Stimulated activated CD4-positive, alpha-beta T cell treated with anti-CD3 and anti-CD28 coated beads, Interleukin-1b, Interleukin-23, amount 100 ng/mL, for 4 hours (primary cell): ENCODE measurements around the gene RXFP1.
"Not testable (repeated sequence)": the region's sequence is repeated elsewhere in the genome, so short reads cannot be mapped to it uniquely, and the experiment has no call there.

Experiments
- DNase-seq, 2 donors: peaks; one replicate each; pipeline ENCODE4 v3.0.0-alpha.2; 2020; ENCODE audit warnings: low read depth in 2 of 2

RXFP1 gene

GRCh38 chr4:158610790-158611189 lies 89.1 kb downstream of the RXFP1 start:
- DNase-seq = no peak

GRCh38 chr4:158613046-158613445 lies 91.4 kb downstream of the RXFP1 start:
- no peak for DNase-seq

GRCh38 chr4:158617956-158618355 lies 96.3 kb downstream of the RXFP1 start:
- DNase-seq = no peak

- DNase-seq = no peak
These were observed 100.0 kb downstream of the RXFP1 start for GRCh38 chr4:158621729-158622128.

- DNase-seq = no peak
These were observed 100.6 kb downstream of the RXFP1 start for GRCh38 chr4:158622251-158622650.

GRCh38 chr4:158624889-158625478 lies 103.3 kb downstream of the RXFP1 start:
- DNase-seq = no peak

GRCh38 chr4:158625544-158625943 lies 103.9 kb downstream of the RXFP1 start:
- no peak for DNase-seq

GRCh38 chr4:158630893-158631292 lies 109.2 kb downstream of the RXFP1 start:
- DNase-seq = no peak

- no peak for DNase-seq
These were observed 114.9 kb downstream of the RXFP1 start for GRCh38 chr4:158636619-158637018.

GRCh38 chr4:158644356-158644755 lies 122.7 kb downstream of the RXFP1 start:
- DNase-seq = no peak

- no peak for DNase-seq
These were observed 123.1 kb downstream of the RXFP1 start for GRCh38 chr4:158644760-158645159.

- no peak for DNase-seq
These were observed 127.5 kb downstream of the RXFP1 start for GRCh38 chr4:158649111-158649680.

- no peak for DNase-seq
These were observed 131.2 kb downstream of the RXFP1 start for GRCh38 chr4:158652920-158653319.

GRCh38 chr4:158656439-158656838 lies 134.8 kb downstream of the RXFP1 start:
- DNase-seq = no peak

GRCh38 chr4:158657291-158657690 lies 135.6 kb downstream of the RXFP1 start:
- no peak for DNase-seq

GRCh38 chr4:158663255-158663654 lies 141.6 kb downstream of the RXFP1 start:
- DNase-seq = not testable (repeated sequence)

- not testable (repeated sequence) for DNase-seq
These were observed 142.3 kb downstream of the RXFP1 start for GRCh38 chr4:158663707-158664625.

GRCh38 chr4:158664806-158665205 lies 143.1 kb downstream of the RXFP1 start:
- DNase-seq = no peak

- no peak for DNase-seq
These were observed 145.2 kb downstream of the RXFP1 start for GRCh38 chr4:158666892-158667291.

- no peak for DNase-seq
These were observed 146.0 kb downstream of the RXFP1 start for GRCh38 chr4:158667651-158668198.

GRCh38 chr4:158669310-158669709 lies 147.6 kb downstream of the RXFP1 start:
- DNase-seq = no peak

GRCh38 chr4:158670975-158671664 lies 149.4 kb downstream of the RXFP1 start:
- DNase-seq = peak; percentile 25 to 46
